IPS-18c (cell line): ENCODE results near the gene PRAMEF14.
"Not testable (repeated sequence)": the region's sequence is repeated elsewhere in the genome, so short reads cannot be mapped to it uniquely, and the experiment has no call there.

ENCODE experiments used
- H3K4me3 ChIP-seq: 2 replicates; pipeline ENCODE4 v1.7.0; 2013; ENCODE audit warnings: low read depth, mild to moderate bottlenecking, low read length, moderate library complexity; ENCODE audit not compliant: insufficient read depth
- H3K9me3 ChIP-seq: one replicate; pipeline ENCODE4 v1.6.1; 2013; ENCODE audit warnings: mild to moderate bottlenecking, low read length, moderate library complexity; ENCODE audit not compliant: control insufficient read depth, insufficient read depth

Gene PRAMEF14

GRCh38 chr1:13347034-13347433 is at the start of gene PRAMEF14:
PRAMEF14 (minus strand) TSS chr1:13347134; CDS start chr1:13345314, 1,820 bp downstream.
- H3K4me3 ChIP-seq, H3K9me3 ChIP-seq: not testable (repeated sequence)

GRCh38 chr1:13395311-13395710 is 48.4 kb upstream of the PRAMEF14 start:
- H3K4me3 ChIP-seq, H3K9me3 ChIP-seq: not testable (repeated sequence)

- H3K9me3 ChIP-seq, result not testable (repeated sequence)
Measured at GRCh38 chr1:13394761-13395160, 47.8 kb upstream of the PRAMEF14 start.

GRCh38 chr1:13393004-13393403 is 46.1 kb upstream of the PRAMEF14 start:
- not testable (repeated sequence) for H3K9me3 ChIP-seq, H3K4me3 ChIP-seq

More at GRCh38 chr1:13394761-13395160, 47.8 kb upstream of the PRAMEF14 start:
- H3K4me3 ChIP-seq, result not testable (repeated sequence)

GRCh38 chr1:13389332-13389731 is 42.4 kb upstream of the PRAMEF14 start, which contains the start of gene PRAMEF17:
PRAMEF17 (plus strand) TSS chr1:13389632; CDS start chr1:13389658, 26 bp downstream.
- not testable (repeated sequence) for H3K4me3 ChIP-seq, H3K9me3 ChIP-seq

GRCh38 chr1:13380380-13380779 is 33.4 kb upstream of the PRAMEF14 start:
- H3K9me3 ChIP-seq, H3K4me3 ChIP-seq: not testable (repeated sequence)

- H3K4me3 ChIP-seq, H3K9me3 ChIP-seq: not testable (repeated sequence)
Measured at GRCh38 chr1:13378983-13379382, 32.0 kb upstream of the PRAMEF14 start.

GRCh38 chr1:13368544-13368943 is 21.6 kb upstream of the PRAMEF14 start:
- H3K9me3 ChIP-seq, H3K4me3 ChIP-seq: not testable (repeated sequence)

GRCh38 chr1:13366536-13366935 is 19.6 kb upstream of the PRAMEF14 start:
- not testable (repeated sequence) for H3K4me3 ChIP-seq, H3K9me3 ChIP-seq

GRCh38 chr1:13364928-13365327 is 18.0 kb upstream of the PRAMEF14 start:
- not testable (repeated sequence) for H3K9me3 ChIP-seq, H3K4me3 ChIP-seq

GRCh38 chr1:13362364-13362763 is 15.4 kb upstream of the PRAMEF14 start:
- H3K4me3 ChIP-seq, H3K9me3 ChIP-seq: not testable (repeated sequence)

- not testable (repeated sequence) for H3K9me3 ChIP-seq, H3K4me3 ChIP-seq
Measured at GRCh38 chr1:13356774-13357173, 9.8 kb upstream of the PRAMEF14 start.

GRCh38 chr1:13354475-13354874 is 7.5 kb upstream of the PRAMEF14 start:
- H3K4me3 ChIP-seq, H3K9me3 ChIP-seq: not testable (repeated sequence)

- H3K9me3 ChIP-seq, result not testable (repeated sequence)
Measured at GRCh38 chr1:13353476-13353875, 6.5 kb upstream of the PRAMEF14 start.

GRCh38 chr1:13342496-13342895 is 4.4 kb downstream of the PRAMEF14 start:
- H3K9me3 ChIP-seq, H3K4me3 ChIP-seq: not testable (repeated sequence)

More at GRCh38 chr1:13353476-13353875, 6.5 kb upstream of the PRAMEF14 start:
- H3K4me3 ChIP-seq, result not testable (repeated sequence)

- H3K9me3 ChIP-seq, result peaks cover 11% of the 10 kb centered on the region
- not testable (repeated sequence) for H3K4me3 ChIP-seq
Measured at GRCh38 chr1:13315281-13315680, 31.7 kb downstream of the PRAMEF14 start, which contains the start of gene PRAMEF15. PRAMEF15 (plus strand) TSS chr1:13315581; CDS start chr1:13318408, 2,827 bp downstream.

GRCh38 chr1:13303239-13303638 is 43.7 kb downstream of the PRAMEF14 start, which contains the start of gene PRAMEF33:
PRAMEF33 (plus strand) TSS chr1:13303539; CDS start chr1:13305955, 2,416 bp downstream.
- H3K9me3 ChIP-seq, H3K4me3 ChIP-seq: not testable (repeated sequence)

GRCh38 chr1:13302197-13302596 is 44.7 kb downstream of the PRAMEF14 start:
- not testable (repeated sequence) for H3K4me3 ChIP-seq, H3K9me3 ChIP-seq

GRCh38 chr1:13298699-13299098 is 48.2 kb downstream of the PRAMEF14 start:
- H3K9me3 ChIP-seq, H3K4me3 ChIP-seq: not testable (repeated sequence)
